Osteocyte (in vitro differentiated cells): ENCODE results near the gene OR51V1. TPM values are rescaled to one million over a fixed set of nuclear protein-coding genes. Genes with fewer than 3 reads are reported as not detected.
"Not testable (repeated sequence)": the region's sequence is repeated elsewhere in the genome, so short reads cannot be mapped to it uniquely, and the experiment has no call there.

Source experiments
- DNase-seq: peaks from one replicate; pipeline ENCODE4 v3.0.0; 2021; ENCODE audit warnings: mixed read lengths; ENCODE audit not compliant: unreplicated experiment; ENCODE audit errors: extremely low spot score
- H3K27ac Mint-ChIP-seq: one replicate; pipeline ENCODE4 v1.8.0; 2021; ENCODE audit warnings: mild to moderate bottlenecking, mixed read lengths; ENCODE audit not compliant: unreplicated experiment
- H3K27me3 Mint-ChIP-seq: one replicate; pipeline ENCODE4 v1.8.0; 2021; ENCODE audit warnings: mixed read lengths; ENCODE audit not compliant: unreplicated experiment
- H3K36me3 Mint-ChIP-seq: one replicate; pipeline ENCODE4 v1.8.0; 2021; ENCODE audit warnings: mixed read lengths; ENCODE audit not compliant: unreplicated experiment
- H3K4me1 Mint-ChIP-seq: one replicate; pipeline ENCODE4 v1.8.0; 2021; ENCODE audit warnings: mixed read lengths; ENCODE audit not compliant: unreplicated experiment
- H3K4me3 Mint-ChIP-seq: one replicate; pipeline ENCODE4 v1.8.0; 2021; ENCODE audit warnings: mild to moderate bottlenecking, moderate library complexity, mixed read lengths; ENCODE audit not compliant: unreplicated experiment
- H3K9me3 Mint-ChIP-seq: one replicate; pipeline ENCODE4 v1.8.0; 2021; ENCODE audit warnings: mixed read lengths; ENCODE audit not compliant: unreplicated experiment
- CTCF ChIP-seq: fragments of 200-600 bp; sonication (generic); IDR thresholded peaks from 2 replicates; pipeline ENCODE4 v1.5.0; 2021; ENCODE audit warnings: antibody characterized with exemption, mild to moderate bottlenecking, moderate library complexity
- total RNA-seq: library from RNA; stranded (reverse); gene quantifications from 2 replicates; pipeline ENCODE4 v1.2.1, GENCODE V29; 2021

Gene OR51V1
- total RNA-seq, 1 donor from 2014 or later, result not detected

GRCh38 chr11:5174934-5175333, 25.5 kb downstream of the OR51V1 start:
- no peak for DNase-seq
- Mint-ChIP-seq H3K9me3 (no peaks in the 10 kb centered on the region), H3K4me1 (no peaks in the 10 kb centered on the region), H3K4me3 (no peak overlapping the region), H3K36me3 (no peaks in the 10 kb centered on the region), H3K27ac (no peak overlapping the region), H3K27me3 (peaks cover 2% of the 10 kb centered on the region)
- no peak for TF ChIP-seq CTCF

- no peak for TF ChIP-seq CTCF
- Mint-ChIP-seq H3K27ac (no peak overlapping the region), H3K27me3 (peaks cover 4% of the 10 kb centered on the region), H3K9me3 (no peaks in the 10 kb centered on the region), H3K4me3 (no peak overlapping the region), H3K4me1 (no peaks in the 10 kb centered on the region), H3K36me3 (no peaks in the 10 kb centered on the region)
- no peak for DNase-seq
Observed at GRCh38 chr11:5171856-5172255, 28.6 kb downstream of the OR51V1 start.

- H3K27ac Mint-ChIP-seq, H3K9me3 Mint-ChIP-seq, H3K4me3 Mint-ChIP-seq, H3K4me1 Mint-ChIP-seq, DNase-seq, H3K27me3 Mint-ChIP-seq, H3K36me3 Mint-ChIP-seq: not testable (repeated sequence)
Observed at GRCh38 chr11:5165898-5166297, 34.6 kb downstream of the OR51V1 start.

GRCh38 chr11:5164807-5165206, 35.7 kb downstream of the OR51V1 start:
- not testable (repeated sequence) for H3K4me3 Mint-ChIP-seq

GRCh38 chr11:5161045-5161444, 39.4 kb downstream of the OR51V1 start:
- not testable (repeated sequence) for H3K27ac Mint-ChIP-seq, H3K36me3 Mint-ChIP-seq, H3K9me3 Mint-ChIP-seq, H3K4me3 Mint-ChIP-seq, DNase-seq, H3K27me3 Mint-ChIP-seq, H3K4me1 Mint-ChIP-seq

More at GRCh38 chr11:5164807-5165206, 35.7 kb downstream of the OR51V1 start:
- not testable (repeated sequence) for H3K27me3 Mint-ChIP-seq, H3K27ac Mint-ChIP-seq, H3K9me3 Mint-ChIP-seq, H3K4me1 Mint-ChIP-seq, DNase-seq, H3K36me3 Mint-ChIP-seq

- not testable (repeated sequence) for H3K27ac Mint-ChIP-seq, DNase-seq, H3K4me1 Mint-ChIP-seq, H3K4me3 Mint-ChIP-seq, H3K36me3 Mint-ChIP-seq, H3K9me3 Mint-ChIP-seq, H3K27me3 Mint-ChIP-seq
Observed at GRCh38 chr11:5160217-5160616, 40.3 kb downstream of the OR51V1 start.

GRCh38 chr11:5159806-5160205, 40.7 kb downstream of the OR51V1 start:
- Mint-ChIP-seq H3K36me3 (no peaks in the 10 kb centered on the region), H3K4me1 (no peaks in the 10 kb centered on the region), H3K9me3 (no peaks in the 10 kb centered on the region), H3K4me3 (no peak overlapping the region), H3K27ac (no peak overlapping the region), H3K27me3 (no peaks in the 10 kb centered on the region)
- DNase-seq, result no peak
- TF ChIP-seq CTCF, result no peak
